SW480 (cell line): ENCODE data around the gene TADA1.
"Not testable (repeated sequence)": the region's sequence is repeated elsewhere in the genome, so short reads cannot be mapped to it uniquely, and the experiment has no call there.

Experiments used
- DNase-seq: peaks from one replicate; pipeline ENCODE4 v3.0.0-alpha.2; 2016; ENCODE audit warnings: low spot score

Gene TADA1

DNA sequence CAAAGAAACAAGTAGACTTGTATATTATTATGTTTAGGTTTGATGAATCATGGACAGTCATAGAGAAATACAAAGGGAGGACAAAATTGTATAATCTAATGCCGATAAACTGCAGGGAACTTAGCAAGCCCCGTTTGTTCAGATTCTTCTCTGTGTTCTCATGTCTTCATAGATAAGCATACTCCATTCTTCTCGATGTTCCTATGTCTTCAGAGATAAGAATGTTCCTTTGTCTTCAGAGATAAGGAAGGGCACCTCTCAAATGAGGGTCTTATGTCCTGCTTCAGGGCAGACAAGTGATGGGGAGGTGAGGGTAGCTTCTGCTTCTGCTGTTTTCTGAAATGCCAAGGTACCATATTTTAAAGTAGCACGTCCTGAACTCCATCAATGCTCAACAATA, 19.7 kb upstream of the TADA1 start:
- no peak for DNase-seq

DNA sequence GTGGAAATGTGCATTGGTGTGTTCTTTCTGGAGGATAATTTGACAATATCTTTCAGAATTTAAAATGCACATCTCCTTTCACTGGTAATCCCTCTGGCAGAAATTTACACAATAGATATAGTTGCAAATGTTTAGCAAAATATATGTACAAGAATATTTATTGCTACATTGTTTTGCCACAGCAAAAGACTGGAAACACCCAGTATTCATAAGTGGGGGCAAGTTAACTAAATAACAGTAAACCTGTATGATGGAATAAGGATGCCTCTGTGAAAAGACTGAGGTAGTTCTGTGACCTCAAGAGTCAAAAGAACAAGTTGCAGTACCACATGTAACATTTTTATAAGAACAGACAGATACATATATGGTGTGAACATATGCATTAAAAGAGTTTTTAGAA, 13.7 kb upstream of the TADA1 start:
- no peak for DNase-seq

DNA sequence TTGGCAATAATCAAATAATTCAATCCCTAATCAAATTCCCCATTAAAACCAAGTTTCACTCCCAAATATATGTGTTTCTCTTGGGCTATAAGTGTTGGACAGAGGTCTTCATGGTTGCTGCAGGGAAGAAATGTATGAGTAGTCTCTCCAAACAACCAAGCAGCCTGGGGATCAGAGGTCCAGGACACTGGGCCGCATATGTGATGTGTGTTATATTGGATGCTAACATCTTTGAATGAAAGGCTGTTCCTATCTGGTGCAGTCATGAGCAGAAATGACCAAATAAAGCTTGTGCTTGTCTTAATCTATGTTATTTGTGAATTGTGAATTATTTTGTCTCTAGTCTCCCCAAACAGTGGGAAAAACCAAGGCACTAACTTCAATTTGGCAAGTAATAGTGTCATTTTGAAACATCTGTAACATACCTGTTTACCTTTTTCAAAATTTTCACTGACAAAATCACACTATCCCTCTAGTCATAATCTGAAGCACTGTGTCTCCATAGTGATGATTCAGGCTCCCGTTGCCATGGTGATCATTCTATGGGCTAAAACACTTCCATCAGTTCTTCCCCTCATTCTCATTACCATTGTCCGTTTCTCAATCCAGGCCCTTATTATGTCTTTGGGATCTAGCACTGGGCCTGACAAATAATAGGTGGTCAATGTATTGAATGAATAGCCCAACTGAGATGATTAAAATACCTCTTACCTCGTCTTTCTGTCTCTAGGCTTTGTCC, 12.5 kb upstream of the TADA1 start:
- no peak for DNase-seq

DNA sequence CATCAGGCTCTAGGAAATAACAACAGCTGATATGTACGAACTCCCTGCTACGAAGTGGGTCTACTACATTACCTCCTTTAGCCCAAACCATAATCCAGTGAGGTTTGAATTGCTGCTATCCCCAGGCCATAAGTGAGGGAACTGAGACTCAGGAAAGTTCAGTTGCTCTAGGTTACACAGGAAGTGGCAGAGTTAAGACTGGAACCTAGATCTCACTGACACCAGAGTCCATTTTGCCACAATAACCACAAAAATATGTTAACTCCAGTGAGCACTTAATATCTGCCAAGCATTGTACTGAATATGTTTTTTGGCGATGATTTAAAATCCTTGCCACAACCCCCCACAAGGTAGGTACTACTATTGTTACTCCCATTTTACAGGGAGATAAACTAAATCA, 8.9 kb upstream of the TADA1 start:
- no peak for DNase-seq

DNA sequence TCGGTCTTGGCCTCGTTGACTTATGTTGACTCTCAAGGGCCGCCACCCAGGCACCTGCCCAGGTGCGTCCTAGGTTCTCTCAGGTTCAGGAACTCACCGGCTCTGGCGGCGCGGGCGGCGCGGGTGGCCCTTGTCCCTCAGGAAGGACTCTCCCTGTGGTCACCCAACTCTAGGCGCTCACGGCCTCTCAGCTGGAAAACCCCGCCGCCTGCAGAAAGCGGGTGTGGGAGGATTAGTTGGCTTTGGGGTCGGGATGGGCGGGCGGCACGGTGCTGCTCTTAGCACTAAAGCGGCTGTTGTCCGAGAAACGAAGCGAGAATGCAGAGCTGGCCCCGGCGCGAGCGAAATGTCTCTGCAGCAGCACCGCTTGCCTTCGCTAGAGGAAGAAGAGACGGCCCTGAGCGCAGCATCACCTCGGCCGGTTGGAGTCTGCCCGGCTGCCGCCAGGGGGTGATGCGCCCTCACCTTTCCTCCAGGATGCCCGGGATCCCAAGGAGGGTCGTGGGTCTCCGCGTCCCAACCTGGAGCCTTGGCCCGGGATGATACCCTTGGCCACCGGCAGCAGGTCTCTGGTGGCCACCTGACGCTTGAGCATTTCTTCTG, 8.1 kb upstream of the TADA1 start:
- no peak for DNase-seq

DNA sequence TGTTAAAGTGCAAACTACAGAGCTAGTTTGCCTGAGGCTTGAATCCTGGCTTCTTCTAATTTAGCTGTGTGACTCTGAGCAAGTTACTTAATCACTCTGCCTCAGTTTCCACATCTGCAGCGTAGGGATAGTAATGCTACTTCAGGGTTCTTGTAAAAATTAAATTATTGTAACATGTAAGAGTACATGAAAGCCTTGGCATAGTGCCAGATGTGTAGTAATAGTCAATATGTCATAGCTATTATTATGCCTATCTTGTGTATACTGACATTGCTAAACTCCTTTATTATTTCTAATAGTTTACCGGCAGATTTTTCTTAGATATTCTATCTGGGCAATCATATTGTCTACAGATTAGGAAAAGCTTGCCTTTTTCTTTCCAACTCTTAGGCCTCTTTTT, 6.8 kb upstream of the TADA1 start:
- DNase-seq: no peak

DNA sequence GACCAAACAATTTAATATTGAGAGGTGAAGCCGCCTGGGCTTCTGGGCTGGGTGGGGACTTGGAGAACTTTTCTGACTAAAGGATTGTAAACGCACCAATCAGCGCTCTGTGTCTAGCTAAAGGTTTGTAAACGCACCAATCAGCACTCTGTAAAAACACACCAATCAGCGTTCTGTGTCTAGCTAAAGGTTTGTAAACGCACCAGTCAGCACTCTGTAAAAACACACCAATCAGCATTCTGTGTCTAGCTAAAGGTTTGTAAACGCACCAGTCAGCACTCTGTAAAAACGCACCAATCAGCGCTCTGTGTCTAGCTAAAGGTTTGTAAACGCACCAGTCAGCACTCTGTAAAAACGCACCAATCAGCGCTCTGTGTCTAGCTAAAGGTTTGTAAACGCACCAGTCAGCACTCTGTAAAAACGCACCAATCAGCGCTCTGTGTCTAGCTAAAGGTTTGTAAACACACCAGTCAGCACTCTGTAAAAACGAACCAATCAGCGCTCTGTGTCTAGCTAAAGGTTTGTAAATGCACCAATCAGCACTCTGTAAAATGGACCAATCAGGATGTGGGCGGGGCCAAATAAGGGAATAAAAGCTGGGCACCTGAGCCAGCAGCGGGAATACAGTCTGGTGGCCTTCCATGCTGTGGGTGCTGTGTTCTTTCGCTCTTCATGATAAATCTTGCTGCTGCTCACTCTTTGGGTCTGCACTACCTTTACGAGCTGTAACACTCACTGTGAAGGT, 2.3 kb upstream of the TADA1 start:
- DNase-seq: not testable (repeated sequence)

DNA sequence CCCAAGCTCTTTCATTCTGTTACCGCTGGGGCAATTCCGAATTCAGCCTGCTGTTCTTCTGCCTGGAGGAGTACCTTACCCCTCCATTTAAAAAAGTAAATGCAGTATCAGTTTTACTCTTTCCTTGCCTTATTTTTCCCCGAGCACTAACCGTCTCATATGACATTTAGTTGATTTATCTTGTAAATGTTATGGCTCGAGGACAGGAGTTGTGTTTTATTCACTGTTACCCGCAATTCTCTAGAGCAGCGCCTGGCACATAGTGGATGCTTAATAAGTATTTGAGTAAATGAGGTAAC, 425 bp upstream of the TADA1 start:
- no peak for DNase-seq

DNA sequence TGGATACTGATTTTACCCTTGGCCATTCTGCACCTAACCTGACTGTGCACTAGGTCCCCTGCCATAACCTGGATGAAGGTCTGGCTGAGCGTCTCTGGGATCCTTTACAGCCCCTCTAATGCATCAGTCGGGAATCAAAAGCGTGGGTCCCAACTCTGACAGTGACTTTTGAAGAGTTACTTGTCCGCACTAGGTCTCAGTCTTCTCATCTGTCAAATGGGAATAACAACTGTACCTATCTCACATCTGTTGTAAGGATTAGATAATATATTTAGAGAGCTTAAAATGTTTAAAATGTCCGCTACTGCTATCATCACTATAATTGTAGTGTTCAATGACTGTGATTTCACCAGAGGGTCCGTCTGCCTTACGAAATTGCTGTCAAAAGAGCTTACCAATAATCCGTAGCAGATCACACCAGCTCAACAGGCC, 746 bp downstream of the TADA1 start:
- no peak for DNase-seq

DNA sequence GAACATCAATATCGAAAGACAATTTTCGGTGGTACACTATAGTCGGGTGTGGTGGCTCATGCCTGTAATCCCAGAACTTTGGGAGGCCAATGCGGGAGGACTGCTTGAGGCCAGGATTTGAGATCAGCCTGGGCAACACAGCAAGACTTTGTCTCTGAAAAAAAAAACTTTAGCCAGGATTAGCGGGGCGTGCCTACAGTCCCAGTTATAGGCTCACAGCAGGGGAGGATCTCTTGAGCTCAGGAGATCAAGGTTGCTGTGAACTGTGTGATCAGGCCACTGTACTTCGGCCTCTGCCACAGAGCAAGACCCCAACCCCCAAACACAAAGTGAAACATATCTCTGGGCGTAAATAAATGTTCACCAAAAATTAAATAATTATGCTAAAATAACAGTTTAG, 1.6 kb downstream of the TADA1 start:
- no peak for DNase-seq

DNA sequence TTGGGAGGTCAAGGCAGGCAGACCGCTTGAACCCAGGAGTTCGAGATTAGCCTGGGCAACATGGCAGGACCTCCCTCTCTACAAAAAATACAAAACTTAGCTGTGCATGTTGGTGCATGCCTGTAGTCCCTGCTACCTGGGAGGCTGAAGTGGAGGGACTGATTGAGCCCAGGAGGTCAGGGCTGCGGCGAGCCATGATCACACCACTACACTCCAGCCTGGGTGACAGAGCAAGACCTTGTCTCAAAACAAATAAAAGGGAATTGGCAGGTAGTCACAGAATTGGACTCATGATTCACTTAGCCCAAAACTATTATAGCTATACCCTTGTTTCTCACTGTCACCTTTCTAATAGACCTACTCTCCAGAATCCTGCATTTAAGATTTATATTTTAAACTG, 5.5 kb downstream of the TADA1 start:
- no peak for DNase-seq

DNA sequence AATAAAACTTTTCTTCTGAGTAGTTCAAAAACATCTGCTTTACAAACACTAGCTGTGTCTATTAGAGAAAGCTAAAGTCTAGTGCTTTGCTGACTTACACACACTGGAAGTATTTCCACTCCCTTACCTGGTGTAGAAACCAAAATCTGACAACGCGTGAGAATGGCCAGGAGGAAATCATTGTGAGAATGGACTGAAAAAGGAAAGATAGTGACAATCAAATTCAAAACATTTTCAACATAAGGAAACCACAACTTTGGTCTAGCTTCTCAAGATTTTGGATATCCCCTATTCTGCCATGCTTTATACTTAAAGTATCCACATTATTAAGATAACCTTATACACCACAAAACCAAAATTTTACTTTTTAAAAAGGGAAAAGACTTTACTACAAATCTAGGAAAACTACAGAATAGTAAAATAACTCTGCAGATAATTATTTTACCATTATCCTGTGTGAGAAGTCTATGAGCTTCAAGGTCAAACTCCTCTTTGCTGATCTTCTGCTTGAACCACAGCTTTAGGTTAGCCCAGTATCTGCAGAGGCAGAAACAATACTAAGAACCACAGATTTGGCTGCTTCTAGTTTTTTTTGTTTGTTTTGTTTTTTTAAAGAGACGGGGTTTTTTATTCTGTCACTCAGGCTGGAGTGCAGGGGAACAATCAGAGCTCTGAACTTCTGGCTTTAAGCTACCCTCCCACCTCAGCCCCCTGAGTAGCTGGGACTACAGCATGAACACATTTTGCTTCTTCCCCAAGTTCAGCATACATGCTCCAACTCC, 6.6 kb downstream of the TADA1 start:
- DNase-seq: no peak

DNA sequence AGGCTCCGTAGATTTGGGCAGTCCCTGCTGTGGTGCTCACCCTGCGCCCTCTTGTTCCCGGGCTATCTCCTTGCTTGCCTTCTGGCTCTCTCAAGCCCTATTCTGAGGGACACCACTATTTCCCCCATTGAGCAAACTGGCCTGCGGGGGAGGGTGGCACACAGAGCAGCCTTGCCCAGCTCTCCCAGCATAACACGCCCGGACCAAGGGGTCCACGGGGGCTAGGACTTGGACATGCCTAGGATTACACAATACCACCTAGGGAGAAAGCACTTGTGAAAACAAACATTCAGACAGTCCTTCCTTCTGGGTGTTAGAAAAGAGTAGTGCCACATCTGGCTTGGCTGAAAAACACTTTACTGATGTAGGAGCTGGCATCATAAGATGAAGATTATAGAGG, 7.4 kb downstream of the TADA1 start:
- DNase-seq: no peak

DNA sequence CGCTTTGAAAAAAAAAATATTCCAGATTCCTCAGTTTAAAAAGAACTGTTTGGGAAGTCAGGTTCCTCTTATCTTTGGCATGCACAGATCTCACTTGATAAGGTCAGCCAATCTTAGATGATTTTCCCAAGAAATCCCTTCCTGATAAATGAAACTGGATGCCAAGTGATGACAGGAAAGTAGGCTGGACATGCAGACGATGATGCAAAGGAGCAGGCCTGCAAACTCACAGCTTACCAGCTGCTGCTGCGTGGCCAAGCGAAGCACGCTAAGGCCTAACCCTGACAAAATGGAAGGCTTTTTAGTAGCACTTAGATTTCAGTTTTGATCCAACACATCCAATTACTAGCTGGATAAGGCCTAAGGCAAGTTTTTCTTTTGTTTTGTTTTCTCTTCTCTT, 10.1 kb downstream of the TADA1 start:
- DNase-seq: no peak

DNA sequence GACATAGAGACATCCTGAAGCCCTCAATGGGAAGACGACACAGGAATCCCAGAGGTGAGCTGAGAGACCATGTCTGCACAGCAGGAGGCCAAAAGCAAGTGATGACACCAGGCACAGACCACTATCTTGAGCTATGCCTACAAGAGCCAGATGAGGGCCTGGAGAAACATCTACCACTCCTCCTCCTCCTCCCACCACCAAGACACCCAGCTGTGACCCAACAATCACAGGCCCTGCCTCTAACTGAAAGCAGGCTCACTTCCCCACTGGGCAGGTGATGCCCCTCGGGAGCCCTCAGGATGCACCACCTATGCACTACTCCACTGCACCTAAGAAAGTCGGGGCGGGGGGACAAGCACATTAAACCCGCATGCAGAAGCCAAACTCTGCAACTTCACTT, 16.5 kb downstream of the TADA1 start:
- no peak for DNase-seq

DNA sequence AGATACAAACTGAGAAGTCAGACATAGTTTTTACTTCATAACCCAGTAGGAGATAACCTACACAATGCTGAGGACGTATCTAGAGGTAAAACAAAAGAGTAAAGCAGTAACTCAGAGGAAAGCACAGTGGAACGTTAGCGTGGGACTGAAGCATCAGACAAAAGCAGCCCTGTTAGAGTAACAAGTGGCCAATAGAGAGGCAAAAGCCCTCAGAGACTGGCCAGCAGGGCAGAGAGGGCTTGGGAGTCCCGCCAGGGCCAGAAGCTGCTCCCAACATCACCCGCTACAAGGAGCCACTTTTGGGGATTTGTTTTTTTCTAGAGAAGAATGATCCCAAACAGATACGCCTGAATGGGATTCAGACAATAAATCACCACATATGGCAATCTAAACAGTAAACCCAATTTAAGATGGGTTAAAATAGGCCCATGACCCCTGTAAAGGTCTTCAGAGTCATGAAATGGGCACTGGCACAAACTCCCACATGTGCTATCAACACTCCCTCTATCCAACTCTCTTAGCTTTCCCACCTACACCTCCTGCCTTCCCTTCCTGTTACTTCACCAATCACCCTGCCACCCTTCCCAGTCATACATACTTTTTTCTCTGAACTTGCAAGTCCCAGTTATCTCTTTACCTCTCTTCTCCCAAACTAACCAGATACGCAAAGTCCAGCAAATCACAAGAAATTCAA, 17.2 kb downstream of the TADA1 start:
- no peak for DNase-seq

DNA sequence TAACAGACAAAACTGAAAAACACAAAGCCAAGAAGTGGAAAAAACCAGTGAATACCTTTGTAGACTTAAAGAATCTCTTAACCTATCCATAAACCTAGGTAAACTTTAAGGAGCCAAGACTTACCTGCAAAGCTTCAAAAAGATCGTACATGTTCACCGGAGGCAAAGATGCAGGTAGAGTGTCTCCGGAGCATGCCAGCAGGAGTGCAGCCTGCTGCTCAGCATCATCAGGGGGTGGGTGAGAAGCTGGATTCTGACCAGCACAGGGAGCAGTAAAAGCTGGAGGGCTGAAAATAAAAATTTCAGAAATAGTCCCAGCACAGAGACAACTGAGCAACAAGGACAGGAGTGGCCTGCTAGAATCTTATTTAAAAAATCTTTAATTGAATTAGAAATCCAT, 18.1 kb downstream of the TADA1 start:
- DNase-seq: no peak

DNA sequence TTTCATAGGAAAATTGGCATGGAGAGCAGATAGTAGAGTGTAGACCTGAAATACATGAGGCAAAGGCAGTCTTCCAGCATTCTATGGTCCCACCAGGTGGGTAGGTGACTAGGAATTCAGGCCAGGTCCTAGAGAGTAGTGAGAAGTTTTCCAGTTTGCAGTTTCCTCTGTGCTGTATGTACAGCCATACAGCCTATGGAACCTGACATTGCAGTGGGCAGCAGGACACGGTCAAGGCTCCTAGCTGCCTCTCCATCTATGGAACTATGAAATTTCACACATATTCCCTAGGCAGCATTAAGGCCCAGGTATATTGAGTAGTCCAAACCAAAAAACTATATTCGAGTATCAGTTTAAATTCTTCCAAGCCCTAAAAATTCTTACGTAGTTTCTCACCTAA, 20.5 kb downstream of the TADA1 start:
- no peak for DNase-seq

DNA sequence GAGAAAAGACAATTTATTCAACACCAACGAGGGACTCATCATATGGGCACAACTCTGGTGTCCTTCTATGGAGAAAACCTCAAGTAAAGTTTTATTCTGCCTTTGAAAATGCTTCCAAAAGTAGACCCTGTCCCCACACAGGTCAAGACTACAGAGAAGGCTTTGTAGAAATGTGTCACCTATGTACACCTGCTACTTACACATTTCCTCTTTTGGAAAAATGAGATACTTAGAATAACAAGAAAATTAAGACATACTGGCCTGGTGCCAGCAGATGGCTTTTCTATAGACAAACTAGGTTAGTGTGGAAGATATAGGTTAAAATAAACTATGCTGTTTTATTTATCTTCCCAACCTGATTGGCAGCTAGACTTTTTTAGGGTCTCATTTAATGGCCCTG, 23.1 kb downstream of the TADA1 start:
- no peak for DNase-seq

DNA sequence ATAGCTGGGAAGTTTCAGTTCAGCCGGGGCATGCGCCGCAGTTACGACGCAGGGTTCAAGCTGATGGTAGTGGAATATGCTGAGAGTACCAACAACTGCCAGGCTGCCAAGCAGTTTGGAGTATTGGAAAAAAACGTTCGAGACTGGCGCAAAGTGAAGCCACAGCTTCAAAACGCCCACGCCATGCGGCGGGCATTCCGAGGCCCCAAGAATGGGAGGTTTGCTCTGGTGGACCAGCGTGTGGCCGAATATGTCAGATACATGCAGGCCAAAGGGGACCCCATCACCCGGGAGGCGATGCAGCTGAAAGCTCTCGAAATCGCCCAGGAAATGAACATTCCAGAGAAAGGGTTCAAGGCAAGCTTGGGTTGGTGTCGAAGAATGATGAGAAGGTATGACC, 26.9 kb downstream of the TADA1 start:
- no peak for DNase-seq

DNA sequence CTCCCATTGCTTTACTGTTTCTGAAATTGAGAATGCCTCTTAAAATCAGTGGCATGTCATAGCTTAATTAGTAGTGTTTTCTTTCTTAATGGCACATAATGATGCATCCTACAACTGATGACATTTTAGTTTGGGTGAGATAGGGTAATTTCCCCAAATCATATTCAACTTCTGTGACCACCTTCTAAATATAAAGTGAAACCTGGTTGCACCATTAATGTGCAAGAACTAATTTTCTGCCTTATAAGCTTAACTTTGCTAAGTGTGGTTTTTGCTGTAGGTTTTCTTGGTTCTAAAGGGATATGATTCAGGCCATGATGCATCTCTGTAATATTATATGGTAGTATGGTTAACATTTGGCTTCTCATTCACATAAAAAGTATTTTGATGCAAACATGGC, 27.9 kb downstream of the TADA1 start:
- DNase-seq: no peak

DNA sequence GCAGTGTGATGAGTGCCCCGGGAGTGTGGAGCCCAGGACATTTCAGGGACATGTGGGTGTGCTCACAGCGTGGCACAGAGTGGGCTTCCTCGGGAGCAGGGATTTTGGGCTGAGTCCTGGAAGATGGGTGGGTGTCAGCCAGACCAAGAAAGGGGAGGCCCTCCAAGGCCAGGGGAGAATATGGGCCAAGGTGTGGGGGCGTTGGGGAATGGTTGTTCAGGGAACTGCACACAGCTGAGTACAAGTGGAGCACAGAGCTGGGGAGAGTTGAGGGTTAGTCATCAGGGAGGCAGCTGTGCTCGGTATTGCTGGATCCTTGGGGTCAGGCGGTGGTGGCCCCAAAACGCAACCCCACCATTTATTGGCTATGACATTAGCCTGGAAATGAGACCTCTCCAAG, 31.3 kb downstream of the TADA1 start:
- no peak for DNase-seq
